GM15510 (cell line): ENCODE data around the gene LDHAL6A.

Source experiments
- POLR2A ChIP-seq: IDR thresholded peaks from 3 replicates; pipeline ENCODE4 v1.6.1; 2011; ENCODE audit warnings: borderline replicate concordance; ENCODE audit not compliant: insufficient read length; ENCODE audit errors: extremely low read depth

The LDHAL6A gene

DNA sequence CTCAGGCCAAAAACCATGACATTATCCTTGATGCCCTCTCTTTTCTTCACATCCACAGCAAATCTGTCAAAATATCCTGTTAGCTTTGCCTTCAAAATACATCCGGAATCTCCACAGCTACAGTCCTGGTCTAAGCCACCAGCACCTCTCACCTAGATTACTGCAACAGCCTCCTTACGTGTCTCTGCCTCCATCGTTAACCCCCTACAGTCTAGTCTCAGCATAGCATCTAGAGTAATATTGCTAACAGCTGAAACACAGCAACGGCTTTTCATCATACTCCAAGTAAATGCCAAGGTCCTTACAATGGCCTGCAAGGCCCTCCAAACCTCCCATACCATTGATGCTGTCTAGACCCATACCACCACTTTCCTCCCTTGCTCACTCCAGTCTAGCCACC is 66.7 kb downstream of the LDHAL6A start:
- no peak for TF ChIP-seq POLR2A

DNA sequence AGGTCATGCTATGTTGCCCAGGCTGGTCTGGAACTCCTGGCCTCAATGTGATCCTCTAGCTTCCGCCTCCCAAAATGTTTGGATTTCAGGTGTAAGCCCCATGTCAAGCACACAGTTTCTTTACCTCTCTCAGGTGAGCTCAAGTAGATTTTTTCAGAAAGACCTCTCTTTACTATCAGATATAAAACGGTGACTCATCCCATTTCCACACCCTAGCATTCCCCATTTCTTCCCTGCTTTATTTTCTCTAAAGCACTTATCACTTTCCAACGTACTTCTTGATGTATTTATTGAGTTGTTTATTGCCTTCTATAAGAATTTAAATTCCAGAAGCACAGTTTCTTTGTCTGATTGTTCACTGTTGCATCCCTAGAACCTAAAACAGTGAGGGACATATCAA is 67.4 kb downstream of the LDHAL6A start:
- TF ChIP-seq POLR2A = no peak

DNA sequence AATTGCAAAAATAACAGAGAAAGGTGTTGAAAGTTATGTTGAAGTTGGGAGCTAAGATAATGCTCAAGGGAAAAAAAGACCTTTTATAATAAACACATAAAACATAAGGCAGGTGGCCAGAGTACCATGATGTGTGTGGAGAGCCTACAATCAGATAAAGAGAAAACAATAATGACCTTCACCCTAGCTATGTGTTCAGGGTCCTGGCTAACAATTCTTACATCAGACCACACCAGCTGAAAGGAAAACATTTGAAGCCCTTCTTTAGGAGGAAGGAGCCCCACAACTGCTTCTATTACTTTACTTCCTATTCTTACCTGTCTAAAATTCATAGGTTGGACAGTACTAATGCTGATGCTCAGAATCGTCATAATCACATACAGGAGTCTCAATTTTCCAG is 68.6 kb downstream of the LDHAL6A start:
- no peak for TF ChIP-seq POLR2A

DNA sequence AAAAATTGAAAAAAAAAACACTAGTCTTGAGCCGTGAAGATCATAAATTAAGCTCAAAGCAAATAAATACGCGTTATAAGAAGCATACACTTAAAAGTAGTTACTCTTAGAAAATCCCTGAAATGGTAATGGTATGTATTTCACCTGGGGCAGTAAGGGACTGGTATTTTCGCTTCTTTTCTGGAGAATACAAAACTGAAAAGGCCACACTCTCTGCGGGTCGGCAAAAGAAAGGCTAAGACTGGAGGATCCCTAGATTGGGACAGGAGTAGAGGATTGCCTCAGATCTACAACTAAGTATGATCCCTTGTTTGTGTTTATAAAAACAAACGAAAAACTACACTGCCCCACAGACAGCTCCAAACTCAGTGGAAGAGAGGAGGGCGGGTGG is 70.5 kb downstream of the LDHAL6A start:
- no peak for TF ChIP-seq POLR2A

DNA sequence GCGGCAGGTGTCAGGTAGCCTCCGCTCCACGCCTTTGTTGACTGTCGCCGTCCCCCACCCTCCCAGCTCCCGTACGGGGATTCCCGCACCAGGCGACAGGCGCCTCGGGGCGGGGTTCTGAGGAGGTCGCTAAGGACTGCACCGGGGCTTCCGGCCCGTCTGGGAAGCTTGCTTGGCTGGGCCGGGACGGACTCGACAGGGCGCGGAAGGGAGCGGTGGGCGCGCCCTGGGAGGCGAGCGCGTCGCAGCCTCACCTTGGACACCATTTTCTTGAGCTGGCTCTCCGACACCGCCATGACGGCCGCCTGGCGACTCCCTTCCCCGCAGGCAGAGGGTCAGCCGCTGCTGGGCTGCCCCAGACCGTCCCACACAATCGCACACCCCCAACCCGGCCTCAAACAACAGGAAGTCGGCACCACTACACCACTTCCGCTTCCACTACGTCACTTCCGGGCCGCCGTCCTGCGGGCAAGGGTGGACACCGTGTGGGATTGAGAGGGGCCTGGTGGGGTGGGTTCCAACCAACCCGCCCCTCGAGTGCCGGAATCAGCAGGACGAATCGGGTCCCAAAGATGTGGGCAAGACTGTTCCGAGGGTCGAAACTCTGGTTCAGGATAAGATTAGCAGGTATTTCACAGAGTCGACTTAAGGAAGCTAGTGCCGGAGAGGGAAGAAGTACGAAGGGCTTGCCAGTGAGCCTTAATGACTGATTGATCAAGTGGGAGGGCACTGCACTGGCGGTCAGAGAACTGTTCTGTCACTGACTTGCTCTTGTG is 71.1 kb downstream of the LDHAL6A start, which contains the start of gene TSG101:
Gene TSG101 (minus strand): TSS at position 422 of the 776 bp plus-strand sequence. CDS start 126 bp downstream, at position 296.
- TF ChIP-seq POLR2A = peak; percentile 93

DNA sequence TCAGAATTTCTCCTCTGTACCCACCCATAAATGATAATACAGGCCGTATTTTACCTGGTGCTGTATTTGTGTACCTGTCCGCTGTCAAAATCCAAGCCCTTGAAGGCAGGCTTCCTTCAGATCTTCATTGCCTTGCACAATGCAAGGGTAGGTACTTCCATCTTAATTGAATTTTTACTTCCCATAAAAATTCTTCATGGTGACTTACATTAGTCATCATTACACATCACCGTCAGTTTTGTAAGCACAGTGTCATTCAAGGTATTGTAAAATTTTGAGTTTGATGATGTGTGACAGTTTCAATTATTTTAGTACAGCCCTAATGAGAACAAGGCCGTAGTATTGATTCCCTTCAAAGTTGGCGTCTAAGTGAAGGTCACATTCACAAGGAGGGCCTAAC is 71.9 kb downstream of the LDHAL6A start:
- TF ChIP-seq POLR2A = no peak
